Sciatic nerve (tissue), 2 donors: ENCODE data around the gene DOC2B. TPM values are rescaled to one million over a fixed set of nuclear protein-coding genes. Genes with fewer than 3 reads are reported as not detected.
"Not testable (repeated sequence)": the region's sequence is repeated elsewhere in the genome, so short reads cannot be mapped to it uniquely, and the experiment has no call there.

Source experiments
- ATAC-seq: fragments of 200-7000 bp; cut with Tn5 transposase; one replicate; pipeline ENCODE4 v1.9.1; 2020; ENCODE audit warnings: mild to moderate bottlenecking, moderate library complexity
- DNase-seq: peaks from one replicate; pipeline ENCODE4 v3.0.0-alpha.2; 2020; ENCODE audit warnings: low spot score
- intact Hi-C: fragments of 100-400 bp; cut with DNase I; formaldehyde crosslinking; loops from one replicate; pipeline ENCODE4 v1.14.2; 2022
- total RNA-seq: library from RNA; stranded (reverse); fragmentation: NEBNext Ultra II Directional; extraction: Animal tissue kit (Norgen Biotek cat#: 25700); gene quantifications from one replicate; pipeline ENCODE4 v1.2.1, GENCODE V29; 2021
- donor health status: DM: no; HTN: no; CAD: no.
- donor health status: DM: no; HTN: no; CAD: no.

DOC2B gene
- total RNA-seq, 1 donor from 2014 or later, result 27.2 TPM

GRCh38 chr17:137166-137807, 44.2 kb downstream of the DOC2B start, which contains the start of gene SCGB1C2:
TSS of gene SCGB1C2 (plus strand) at chr17:137569. CDS start at chr17:137591, 22 bp downstream.
- peak; percentile 24 for ATAC-seq
- DNase-seq, intact Hi-C loops: not testable (repeated sequence)

- ATAC-seq (peak; percentile 97), DNase-seq (peak; percentile 77)
- intact Hi-C loops, result not testable (repeated sequence)
Observed at GRCh38 chr17:136531-136930, 44.9 kb downstream of the DOC2B start.

- DNase-seq, ATAC-seq, intact Hi-C loops: not testable (repeated sequence)
Observed at GRCh38 chr17:135895-136294, 45.6 kb downstream of the DOC2B start.

GRCh38 chr17:135022-135421, 46.4 kb downstream of the DOC2B start:
- DNase-seq, result not testable (repeated sequence)

GRCh38 chr17:134332-134785, 47.1 kb downstream of the DOC2B start:
- DNase-seq, result peak; percentile 49
- intact Hi-C loops, result not testable (repeated sequence)
- peak; percentile 62 for ATAC-seq

More at GRCh38 chr17:135022-135421, 46.4 kb downstream of the DOC2B start:
- ATAC-seq, intact Hi-C loops: not testable (repeated sequence)

GRCh38 chr17:133932-134331, 47.5 kb downstream of the DOC2B start:
- intact Hi-C loops, DNase-seq: not testable (repeated sequence)
- peak; percentile 15 for ATAC-seq

- DNase-seq, ATAC-seq, intact Hi-C loops: not testable (repeated sequence)
Observed at GRCh38 chr17:118339-118917, 63.0 kb downstream of the DOC2B start.

- intact Hi-C loops, DNase-seq, ATAC-seq: not testable (repeated sequence)
Observed at GRCh38 chr17:113111-113510, 68.3 kb downstream of the DOC2B start.

Other genes with a start within 250 kb of the DOC2B start
- gene SCGB1C2, start 44.1 kb downstream of the DOC2B start, total RNA-seq, result not detected
- 19.0 TPM for gene RPH3AL, start 171.2 kb upstream of the DOC2B start, total RNA-seq